ENCODE measurements around the gene PRND. TPM values are rescaled to one million over a fixed set of nuclear protein-coding genes. Genes with fewer than 3 reads are reported as not detected.

The PRND gene
- total and polyA plus RNA-seq, 2 of the 8 experiments (the other 6 are each of a cell fraction or from before 2014, with no cell fraction given) = 0.09 to 0.11 TPM

- H4K8ac ChIP-seq (ENCODE audit: extremely low read depth, insufficient read depth, low read length) = no peak overlapping the region
- TF ChIP-seq YY1 (IDR thresholded peaks at IDR 0.05; ENCODE audit: low read depth, low read length) (no peak), SP2 (IDR thresholded peaks at IDR 0.05; ENCODE audit: low read length) (no peak), CHD2 (IDR thresholded peaks at IDR 0.05; ENCODE audit: low read length) (no peak), RXRA (IDR thresholded peaks at IDR 0.05; ENCODE audit: insufficient read depth, low read depth, low read length) (no peak), GABPA (IDR thresholded peaks at IDR 0.05; ENCODE audit: borderline replicate concordance, insufficient read depth, low read length) (no peak), POU5F1 (IDR thresholded peaks at IDR 0.05; ENCODE audit: low read depth, low read length) (no peak), CTCF (IDR thresholded peaks at IDR 0.05; ENCODE audit: control extremely low read depth in 1 of 3, insufficient read depth in 1 of 3, low read depth in 1 of 3, low read length in 3 of 3) (no peak)
- no peak overlapping the region for H3K4ac ChIP-seq (replicated peaks; ENCODE audit: insufficient read length, low read depth, low read length)
- H3K23me2 ChIP-seq (ENCODE audit: low read depth, low read length) = no peaks in the 10 kb centered on the region
- no peak overlapping the region for H3K4me3 ChIP-seq (ENCODE audit: extremely low read depth in 1 of 4, insufficient read depth in 2 of 4, low read depth in 3 of 4, low read length in 4 of 4)
- no peak overlapping the region for H3K56ac ChIP-seq (replicated peaks; ENCODE audit: insufficient read length, low read depth, low read length)
- H3K14ac ChIP-seq (ENCODE audit: insufficient read length) = no peak overlapping the region
- peaks cover 0 to 7% (median 0%) of the 10 kb centered on the region in 4 experiments; a peak in 1 of 7 replicates for H3K4me1 ChIP-seq (replicated peaks in 1 of 4; ENCODE audit: control insufficient read depth in 3 of 4, insufficient read depth in 4 of 4, low read length in 3 of 4)
- H2BK12ac ChIP-seq (ENCODE audit: low read depth, low read length) = no peak overlapping the region
- H2BK20ac ChIP-seq (ENCODE audit: low read length) = 0 out of 2 replicates have a peak overlapping the region, but pooled peaks have one; percentile 57
- no peak overlapping the region for H4K91ac ChIP-seq (replicated peaks; ENCODE audit: insufficient read length, low read length)
- ChIA-PET POLR2A (ENCODE audit: partially characterized antibody) (interaction anchor here (1.1 kb wide), 1 partner anchor 30 kb away, joined by 4 read pairs; no protein-coding TSS in a partner anchor), CTCF (ENCODE audit: partially characterized antibody) (interaction anchor here (0.6 to 2.7 kb wide), 5 partner anchors 9 to 742 kb away, joined by 3 to 16 read pairs (median 5); no protein-coding TSS in a partner anchor)
- H3K23ac ChIP-seq (ENCODE audit: insufficient read length) = no peak overlapping the region
- no peaks in the 10 kb centered on the region; a peak in 2 of 7 replicates for H3K27me3 ChIP-seq (replicated peaks in 1 of 4; ENCODE audit: control insufficient read depth in 3 of 4, extremely low read depth in 1 of 4, insufficient read depth in 3 of 4, low read length in 3 of 4)
- no peak overlapping the region for H3K18ac ChIP-seq (ENCODE audit: extremely low read depth, low read length)
- no peaks in the 10 kb centered on the region for H3K79me1 ChIP-seq (ENCODE audit: low read depth, low read length)
- no peak overlapping the region for H2BK15ac ChIP-seq (ENCODE audit: low read length)
- peaks cover 6 to 7% of the 10 kb centered on the region in 2 experiments; a peak in 2 of 4 replicates for H3K9me3 ChIP-seq (ENCODE audit: insufficient read depth in 2 of 2, low read depth in 1 of 2, low read length in 1 of 2)
- H2BK120ac ChIP-seq (replicated peaks; ENCODE audit: low read depth, low read length) = no peak overlapping the region
- no peak overlapping the region for H3K27ac ChIP-seq (ENCODE audit: low read depth, low read length)
- no peak overlapping the region for H2AFZ ChIP-seq (ENCODE audit: low read length)
- no peaks in the 10 kb centered on the region for H4K20me1 ChIP-seq (replicated peaks in 1 of 2; ENCODE audit: control insufficient read depth in 1 of 2, insufficient read depth in 2 of 2, low read length in 2 of 2)
- no peak overlapping the region for H3K4me2 ChIP-seq (ENCODE audit: insufficient read depth in 1 of 2, low read depth in 2 of 2, low read length in 2 of 2)
- no peak overlapping the region for H4K5ac ChIP-seq (ENCODE audit: insufficient read length, low read depth, low read length)
- no peaks in the 10 kb centered on the region for H3K36me3 ChIP-seq (ENCODE audit: control insufficient read depth in 2 of 4, insufficient read depth in 4 of 4, low read length in 3 of 4)
- no peaks in the 10 kb centered on the region for H3K79me2 ChIP-seq (ENCODE audit: control insufficient read depth in 1 of 2, insufficient read depth in 2 of 2, low read length in 2 of 2)
- no peak overlapping the region for H3K9ac ChIP-seq (replicated peaks in 1 of 4; ENCODE audit: extremely low read depth in 1 of 4, low read depth in 3 of 4, low read length in 3 of 4)
- FAIRE-seq (peak; percentile 7), DNase-seq (ENCODE audit: low read depth in 1 of 2, low spot score in 2 of 2) (no peak)
- no peak overlapping the region for H2AK5ac ChIP-seq (ENCODE audit: low read depth, low read length)
- 94% methylated on average over 4 of the region's 4 CpGs; no CpG with 5 or more reads in 1 of the 2 experiments for WGBS, 2 experiments (ENCODE audit: extremely low coverage in 1 of 2, insufficient coverage in 1 of 2, insufficient read length in 1 of 2, insufficient replicate concordance in 2 of 2, low coverage in 1 of 2, low lambda C conversion rate in 2 of 2, missing lambda C conversion rate in 1 of 2)
- H2BK5ac ChIP-seq (ENCODE audit: low read depth, low read length) = no peak overlapping the region
Observed at GRCh38 chr20:4749326-4749725, 27.6 kb downstream of the PRND start.
